ENCODE results near the gene S100A2.

The S100A2 gene

GRCh38 chr1:153552335-153552734 is 13.3 kb downstream of the S100A2 start:
- no peak for TF ChIP-seq CTCF (IDR thresholded peaks at IDR 0.05; ENCODE audit: low read depth, low read length)
- H3K4me3 ChIP-seq (replicated peaks in 1 of 2; ENCODE audit: low read depth in 2 of 2, low read length in 2 of 2) = no peak overlapping the region
- no peak for DNase-seq (ENCODE audit: low read depth in 2 of 2)

GRCh38 chr1:153550827-153551500 is 14.7 kb downstream of the S100A2 start:
- no peak for TF ChIP-seq CTCF (IDR thresholded peaks at IDR 0.05; ENCODE audit: low read depth, low read length)
- DNase-seq (ENCODE audit: low read depth in 2 of 2) = no peak
- no peak overlapping the region for H3K4me3 ChIP-seq (replicated peaks in 1 of 2; ENCODE audit: low read depth in 2 of 2, low read length in 2 of 2)

- H3K4me3 ChIP-seq (replicated peaks in 1 of 2; ENCODE audit: low read depth in 2 of 2, low read length in 2 of 2) = no peak overlapping the region
- no peak for DNase-seq (ENCODE audit: low read depth in 2 of 2)
- TF ChIP-seq CTCF (IDR thresholded peaks at IDR 0.05; ENCODE audit: low read depth, low read length) = no peak
Measured at GRCh38 chr1:153550398-153550758, 15.3 kb downstream of the S100A2 start.

GRCh38 chr1:153549741-153550397 is 15.8 kb downstream of the S100A2 start:
- TF ChIP-seq CTCF (IDR thresholded peaks at IDR 0.05; ENCODE audit: low read depth, low read length) = no peak
- no peak overlapping the region for H3K4me3 ChIP-seq (replicated peaks in 1 of 2; ENCODE audit: low read depth in 2 of 2, low read length in 2 of 2)

GRCh38 chr1:153548722-153549688 is 16.6 kb downstream of the S100A2 start, which contains the start of gene S100A3:
Gene S100A3, minus strand, starts transcription at chr1:153549258. Its CDS starts 773 bp downstream, at chr1:153548485.
- H3K4me3 ChIP-seq (replicated peaks in 1 of 2; ENCODE audit: low read depth in 2 of 2, low read length in 2 of 2) = no peak within 1 kb of the TSS
- peak; percentile 90 to 92 for DNase-seq (ENCODE audit: low read depth in 2 of 2)
- TF ChIP-seq CTCF (IDR thresholded peaks at IDR 0.05; ENCODE audit: low read depth, low read length) = peak; percentile 33

More at GRCh38 chr1:153549741-153550397, 15.8 kb downstream of the S100A2 start:
- DNase-seq (ENCODE audit: low read depth in 2 of 2) = no peak
